A549 (cell line): ENCODE measurements around the gene TRIM56. TPM values are rescaled to one million over a fixed set of nuclear protein-coding genes. Genes with fewer than 3 reads are reported as not detected.
"Not testable (repeated sequence)": the region's sequence is repeated elsewhere in the genome, so short reads cannot be mapped to it uniquely, and the experiment has no call there.

Experiments used
- ATAC-seq, 2 experiments: fragments of 200-7000 bp in 1 of 2; fragments of >200 bp in 1 of 2; cut with Nextera tagmentation in 1 of 2; cut with Tn5 transposase in 1 of 2; 3 replicates each; pipeline versions ENCODE4 v1.8.0 to v1.9.1; 2018 to 2020; ENCODE audit warnings: mild to moderate bottlenecking in 1 of 2, moderate library complexity in 1 of 2
- CTCF ChIA-PET: fragments of 300-600 bp; sonication (Branson Sonifier 250); formaldehyde crosslinking; extraction: SDS; loops from one replicate; lab custom pipeline; 2021; ENCODE audit warnings: antibody characterized with exemption, inconsistent platforms; lab: Yijun Ruan, JAX
- POLR2A ChIA-PET: fragments of 350-600 bp; formaldehyde crosslinking; extraction: SDS; loops from one replicate; lab custom pipeline; 2021; ENCODE audit warnings: antibody characterized with exemption, inconsistent platforms; lab: Yijun Ruan, JAX
- DNase-seq, 2 experiments: peaks; one replicate each; pipeline versions ENCODE4 v3.0.0 to v3.0.0-alpha.2; 2011 to 2016; ENCODE audit warnings: low read depth in 1 of 2, low spot score in 1 of 2
- FAIRE-seq: peaks from 2 replicates; lab custom pipeline; 2011; peaks lifted over from hg19 to GRCh38; lab: Jason Lieb, UNC
- H3K27ac ChIP-seq, 2 experiments: fragments of >200 bp; sonication (Bioruptor Twin); formaldehyde crosslinking; 3 replicates each; pipeline ENCODE4 v1.5.1; 2016 to 2017
- H3K4me1 ChIP-seq: fragments of >200 bp; sonication (Bioruptor Twin); formaldehyde crosslinking; 3 replicates; pipeline ENCODE4 v1.6.1; 2016
- H3K4me2 ChIP-seq: fragments of >200 bp; sonication (Bioruptor Twin); formaldehyde crosslinking; 3 replicates; pipeline ENCODE4 v1.6.1; 2016
- H3K4me3 ChIP-seq: fragments of >200 bp; sonication (Bioruptor Twin); formaldehyde crosslinking; 3 replicates; pipeline ENCODE4 v1.5.1; 2016
- H3K9me3 ChIP-seq: fragments of >200 bp; sonication (Bioruptor Twin); formaldehyde crosslinking; 3 replicates; pipeline ENCODE4 v1.6.1; 2016
- BCL3 ChIP-seq: fragments of >200 bp; sonication (Bioruptor Twin); formaldehyde crosslinking; IDR thresholded peaks from 3 replicates; pipeline ENCODE4 v1.6.1; 2016
- CHD4 ChIP-seq: fragments of 200-600 bp; sonication (generic); IDR thresholded peaks from 2 replicates; pipeline ENCODE4 v1.6.1; 2016; ENCODE audit warnings: antibody characterized with exemption, mild to moderate bottlenecking, borderline replicate concordance
- EHMT2 ChIP-seq: fragments of 200-600 bp; sonication (generic); IDR thresholded peaks from 2 replicates; pipeline ENCODE4 v1.6.1; 2016; ENCODE audit warnings: antibody characterized with exemption, low read depth, mild to moderate bottlenecking, moderate library complexity
- EP300 ChIP-seq, 2 experiments: fragments of >200 bp; sonication (Bioruptor Twin); formaldehyde crosslinking; IDR thresholded peaks; 2 replicates in 1 of 2; 3 replicates in 1 of 2; pipeline ENCODE4 v1.6.1; 2016 to 2017
- ESRRA ChIP-seq: fragments of 150-350 bp; IDR thresholded peaks from 2 replicates; pipeline ENCODE4 v1.6.1; 2014; ENCODE audit warnings: mild to moderate bottlenecking, low read length, borderline replicate concordance
- FOSB ChIP-seq: fragments of 250-450 bp; sonication (Bioruptor Pico); IDR thresholded peaks from 2 replicates; pipeline ENCODE4 v1.5.0; 2020; ENCODE audit warnings: mild to moderate bottlenecking, moderate library complexity
- FOXS1 ChIP-seq: fragments of 250-450 bp; sonication (Bioruptor Pico); IDR thresholded peaks from 2 replicates; pipeline ENCODE4 v1.5.0; 2020; ENCODE audit warnings: mild to moderate bottlenecking, moderate library complexity
- HOXA7 ChIP-seq: fragments of 250-450 bp; sonication (Bioruptor Pico); IDR thresholded peaks from 2 replicates; pipeline ENCODE4 v1.5.0; 2020; ENCODE audit warnings: mild to moderate bottlenecking, moderate library complexity
- HOXB5 ChIP-seq: fragments of 250-450 bp; sonication (Bioruptor Pico); IDR thresholded peaks from 2 replicates; pipeline ENCODE4 v1.5.0; 2020; ENCODE audit warnings: mild to moderate bottlenecking, moderate library complexity
- JUNB ChIP-seq: fragments of >200 bp; sonication (Bioruptor Twin); formaldehyde crosslinking; IDR thresholded peaks from 2 replicates; pipeline ENCODE4 v1.6.1; 2016
- NPAS2 ChIP-seq: fragments of 250-450 bp; sonication (Bioruptor Pico); IDR thresholded peaks from 2 replicates; pipeline ENCODE4 v1.8.0; 2022; ENCODE audit warnings: mild to moderate bottlenecking, moderate library complexity, borderline replicate concordance
- POLR2A ChIP-seq: IDR thresholded peaks from 2 replicates; pipeline ENCODE4 v1.6.1; 2012; ENCODE audit warnings: mild to moderate bottlenecking, low read length
- POLR2AphosphoS2 ChIP-seq: conservative IDR thresholded peaks from 2 replicates; pipeline ENCODE4 v1.6.1; 2012; ENCODE audit warnings: low read length, improper control_type of control experiment, inconsistent platforms
- REST ChIP-seq: fragments of 200-600 bp; sonication (generic); IDR thresholded peaks from 2 replicates; pipeline ENCODE4 v1.6.1; 2016; ENCODE audit warnings: antibody characterized with exemption, mild to moderate bottlenecking, moderate library complexity
- SREBF2 ChIP-seq: fragments of 450-650 bp; IDR thresholded peaks from 2 replicates; pipeline ENCODE4 v1.6.1; 2014; ENCODE audit warnings: mild to moderate bottlenecking, moderate library complexity
- ZFP36 ChIP-seq: fragments of 450-650 bp; IDR thresholded peaks from 2 replicates; pipeline ENCODE4 v1.6.1; 2014; ENCODE audit warnings: borderline replicate concordance; ENCODE audit not compliant: partially characterized antibody
- ZSCAN20 ChIP-seq: fragments of 250-450 bp; sonication (Bioruptor Pico); IDR thresholded peaks from 2 replicates; pipeline ENCODE4 v1.8.0; 2022; ENCODE audit warnings: mild to moderate bottlenecking, moderate library complexity
- WGBS: methylation state at CpG from one replicate; pipeline ENCODE4 v1.1.6; 2017; ENCODE audit errors: missing lambda C conversion rate; 5-methylcytosine and 5-hydroxymethylcytosine counted together
- polyA plus RNA-seq, 4 experiments: library from polyadenylated mRNA; depleted of rRNA in 3 of 4; stranded (reverse); fragments of >200 nt; fragmentation: RNase III in 1 of 4; extraction: RNeasy Plus Mini Kit Qiagen cat#74134 plus additional on column Dnase treatment in 1 of 4; gene quantifications; 2 replicates in 3 of 4; 3 replicates in 1 of 4; pipeline ENCODE4 v1.2.3, GENCODE V29; 2011 to 2017
- TF ChIP-seq, protein P1 (sequence below): fragments of 250-450 bp; sonication (Bioruptor Pico); IDR thresholded peaks from 2 replicates; pipeline ENCODE4 v1.5.0; 2021; ENCODE audit warnings: mild to moderate bottlenecking, moderate library complexity, borderline replicate concordance
- TF ChIP-seq, protein P2 (sequence below): fragments of >200 bp; sonication (Bioruptor Twin); formaldehyde crosslinking; IDR thresholded peaks from 2 replicates; pipeline ENCODE4 v1.6.1; 2016
- TF ChIP-seq, protein P3 (sequence below): fragments of 150-350 bp; IDR thresholded peaks from 2 replicates; pipeline ENCODE4 v1.6.1; 2014; ENCODE audit warnings: low read depth, mild to moderate bottlenecking, low read length

TRIM56 gene
- polyA plus RNA-seq, 2 of the 4 experiments (the other 2 are of a cell fraction): 3.9 to 16.5 TPM

GRCh38 chr7:101075646-101076045 is 9.6 kb upstream of the TRIM56 start:
- no peak for TF ChIP-seq SREBF2
- TF ChIP-seq, protein P1, sequence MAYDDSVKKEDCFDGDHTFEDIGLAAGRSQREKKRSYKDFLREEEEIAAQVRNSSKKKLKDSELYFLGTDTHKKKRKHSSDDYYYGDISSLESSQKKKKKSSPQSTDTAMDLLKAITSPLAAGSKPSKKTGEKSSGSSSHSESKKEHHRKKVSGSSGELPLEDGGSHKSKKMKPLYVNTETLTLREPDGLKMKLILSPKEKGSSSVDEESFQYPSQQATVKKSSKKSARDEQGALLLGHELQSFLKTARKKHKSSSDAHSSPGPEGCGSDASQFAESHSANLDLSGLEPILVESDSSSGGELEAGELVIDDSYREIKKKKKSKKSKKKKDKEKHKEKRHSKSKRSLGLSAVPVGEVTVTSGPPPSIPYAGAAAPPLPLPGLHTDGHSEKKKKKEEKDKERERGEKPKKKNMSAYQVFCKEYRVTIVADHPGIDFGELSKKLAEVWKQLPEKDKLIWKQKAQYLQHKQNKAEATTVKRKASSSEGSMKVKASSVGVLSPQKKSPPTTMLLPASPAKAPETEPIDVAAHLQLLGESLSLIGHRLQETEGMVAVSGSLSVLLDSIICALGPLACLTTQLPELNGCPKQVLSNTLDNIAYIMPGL (CRISPR knock-in tag): no peak
- TF ChIP-seq, protein P2, sequence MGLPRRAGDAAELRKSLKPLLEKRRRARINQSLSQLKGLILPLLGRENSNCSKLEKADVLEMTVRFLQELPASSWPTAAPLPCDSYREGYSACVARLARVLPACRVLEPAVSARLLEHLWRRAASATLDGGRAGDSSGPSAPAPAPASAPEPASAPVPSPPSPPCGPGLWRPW: no peak
- no peak for TF ChIP-seq BCL3
- no peak for TF ChIP-seq JUNB
- TF ChIP-seq POLR2AphosphoS2: no peak
- TF ChIP-seq HOXA7 (CRISPR knock-in tag): no peak
- TF ChIP-seq FOSB (CRISPR knock-in tag): no peak
- no peak for TF ChIP-seq FOXS1 (CRISPR knock-in tag)
- TF ChIP-seq EHMT2: no peak
- TF ChIP-seq REST: no peak
- no peak for TF ChIP-seq ESRRA
- TF ChIP-seq HOXB5 (CRISPR knock-in tag): no peak
- TF ChIP-seq ZFP36: no peak
- no peak for TF ChIP-seq POLR2A
- no peak for TF ChIP-seq CHD4
- TF ChIP-seq, protein P3, sequence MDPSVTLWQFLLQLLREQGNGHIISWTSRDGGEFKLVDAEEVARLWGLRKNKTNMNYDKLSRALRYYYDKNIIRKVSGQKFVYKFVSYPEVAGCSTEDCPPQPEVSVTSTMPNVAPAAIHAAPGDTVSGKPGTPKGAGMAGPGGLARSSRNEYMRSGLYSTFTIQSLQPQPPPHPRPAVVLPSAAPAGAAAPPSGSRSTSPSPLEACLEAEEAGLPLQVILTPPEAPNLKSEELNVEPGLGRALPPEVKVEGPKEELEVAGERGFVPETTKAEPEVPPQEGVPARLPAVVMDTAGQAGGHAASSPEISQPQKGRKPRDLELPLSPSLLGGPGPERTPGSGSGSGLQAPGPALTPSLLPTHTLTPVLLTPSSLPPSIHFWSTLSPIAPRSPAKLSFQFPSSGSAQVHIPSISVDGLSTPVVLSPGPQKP: no peak
- no peak for TF ChIP-seq ZSCAN20 (CRISPR knock-in tag)
- TF ChIP-seq EP300 (IDR thresholded peaks at IDR 0.05): no peak
- no peak for TF ChIP-seq NPAS2
- ATAC-seq (no peak), FAIRE-seq (no peak), DNase-seq (no peak)
- 79% methylated on average over 3 of the region's 3 CpGs for WGBS
- no peak overlapping the region for H3K4me2 ChIP-seq
- H3K9me3 ChIP-seq: no peaks in the 10 kb centered on the region
- no peaks in the 10 kb centered on the region for H3K4me1 ChIP-seq
- ChIA-PET CTCF (interaction anchor here (2.2 to 9.2 kb wide), 5 partner anchors 13 to 187 kb away, joined by 5 to 71 read pairs (median 11); partner anchors contain the start of genes ACHE and UFSP1), POLR2A (no interaction called here)
- no peak overlapping the region for H3K4me3 ChIP-seq
- H3K27ac ChIP-seq: no peak overlapping the region

DNA sequence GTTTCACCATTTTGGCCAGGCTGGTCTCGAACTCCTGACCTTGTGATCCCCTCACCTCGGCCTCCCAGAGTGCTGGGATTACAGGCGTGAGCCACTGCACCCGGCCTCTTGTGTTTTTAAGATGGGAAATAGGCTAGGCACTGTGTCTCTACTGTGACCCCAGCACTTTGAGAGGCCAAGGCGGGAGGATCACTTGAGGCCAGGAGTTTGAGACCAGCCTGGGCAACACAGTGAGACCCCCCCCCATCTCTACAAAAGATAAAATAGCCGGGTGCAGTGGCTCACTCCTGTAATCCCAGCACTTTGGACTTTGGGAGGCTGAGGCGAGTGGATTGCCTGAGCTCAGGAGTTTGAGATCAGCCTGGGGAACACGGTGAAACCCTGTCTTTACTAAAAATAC is 9.1 kb upstream of the TRIM56 start:
- DNase-seq, FAIRE-seq, POLR2A ChIA-PET: not testable (repeated sequence)

More for the DNA sequence above, 9.1 kb upstream of the TRIM56 start:
- not testable (repeated sequence) for H3K4me3 ChIP-seq, H3K27ac ChIP-seq, H3K4me1 ChIP-seq, H3K4me2 ChIP-seq, ATAC-seq, H3K9me3 ChIP-seq
- CTCF ChIA-PET: interaction anchor here (1.1 to 9.2 kb wide), 13 partner anchors 10 to 215 kb away, joined by 3 to 71 read pairs (median 10); partner anchors contain the start of genes ACHE and UFSP1
- 68% methylated on average over 8 of the region's 8 CpGs for WGBS
